ENCODE data around the gene RMND5B. TPM values are rescaled to one million over a fixed set of nuclear protein-coding genes. Genes with fewer than 3 reads are reported as not detected.

The RMND5B gene
- total RNA-seq, 1 donor from 2014 or later = 44.7 TPM

DNA sequence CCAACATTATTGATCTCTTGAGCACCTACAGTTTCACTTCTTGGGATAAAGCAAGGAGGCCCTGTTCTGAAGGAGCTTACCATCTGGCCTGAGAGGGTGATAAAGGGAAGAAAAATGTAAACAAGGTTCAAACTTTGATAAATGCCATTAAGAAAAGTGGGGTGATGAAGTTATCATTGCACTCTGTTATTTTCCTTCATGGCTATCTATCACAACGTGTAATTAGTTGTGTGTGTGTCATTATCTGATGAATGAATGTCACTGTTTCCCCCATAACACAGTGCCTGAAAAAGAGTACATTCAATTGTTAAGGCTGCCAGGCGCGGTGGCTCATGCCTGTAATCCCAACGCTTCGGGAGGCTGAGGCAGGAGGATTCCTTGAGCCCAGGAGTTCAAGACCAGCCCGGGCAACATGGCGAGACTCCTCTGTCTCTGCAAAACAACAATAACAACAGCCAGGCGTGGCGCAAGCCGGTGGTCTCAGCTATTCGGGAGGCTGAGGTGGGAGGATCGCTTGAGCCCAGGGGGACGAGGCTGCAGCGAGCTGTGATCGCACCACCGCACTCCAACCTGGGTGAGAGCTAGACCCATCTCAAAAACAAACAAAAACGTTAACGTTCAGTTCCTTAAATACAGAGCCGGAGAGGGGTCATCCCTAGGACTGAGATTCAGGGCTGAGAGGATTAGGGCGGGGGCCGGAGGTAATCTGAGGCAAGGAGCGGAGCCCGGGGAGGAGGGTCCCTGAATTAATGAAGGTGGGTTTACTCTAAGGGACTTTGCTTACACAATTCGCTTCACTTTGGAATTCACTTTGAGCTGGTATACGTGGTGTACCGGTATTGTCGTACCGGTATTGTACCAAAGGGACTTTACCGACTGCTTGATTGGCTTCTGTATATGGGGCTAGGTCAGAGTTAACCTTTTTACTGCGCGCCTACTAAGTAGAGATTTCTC, 22.0 kb downstream of the RMND5B start:
- DNase-seq = no peak
- Histone ChIP-seq H3K4me1 (peaks cover 10% of the 10 kb centered on the region), H3K27ac (peak overlapping the region; percentile 82), H3K4me3 (peak overlapping the region; percentile 99), H3K27me3 (no peaks in the 10 kb centered on the region), H3K36me3 (peaks cover 38% of the 10 kb centered on the region), H3K9me3 (no peaks in the 10 kb centered on the region)
- no peak for ATAC-seq
- TF ChIP-seq, protein P1, sequence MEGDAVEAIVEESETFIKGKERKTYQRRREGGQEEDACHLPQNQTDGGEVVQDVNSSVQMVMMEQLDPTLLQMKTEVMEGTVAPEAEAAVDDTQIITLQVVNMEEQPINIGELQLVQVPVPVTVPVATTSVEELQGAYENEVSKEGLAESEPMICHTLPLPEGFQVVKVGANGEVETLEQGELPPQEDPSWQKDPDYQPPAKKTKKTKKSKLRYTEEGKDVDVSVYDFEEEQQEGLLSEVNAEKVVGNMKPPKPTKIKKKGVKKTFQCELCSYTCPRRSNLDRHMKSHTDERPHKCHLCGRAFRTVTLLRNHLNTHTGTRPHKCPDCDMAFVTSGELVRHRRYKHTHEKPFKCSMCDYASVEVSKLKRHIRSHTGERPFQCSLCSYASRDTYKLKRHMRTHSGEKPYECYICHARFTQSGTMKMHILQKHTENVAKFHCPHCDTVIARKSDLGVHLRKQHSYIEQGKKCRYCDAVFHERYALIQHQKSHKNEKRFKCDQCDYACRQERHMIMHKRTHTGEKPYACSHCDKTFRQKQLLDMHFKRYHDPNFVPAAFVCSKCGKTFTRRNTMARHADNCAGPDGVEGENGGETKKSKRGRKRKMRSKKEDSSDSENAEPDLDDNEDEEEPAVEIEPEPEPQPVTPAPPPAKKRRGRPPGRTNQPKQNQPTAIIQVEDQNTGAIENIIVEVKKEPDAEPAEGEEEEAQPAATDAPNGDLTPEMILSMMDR (IDR thresholded peaks at IDR 0.05) = no peak
- intact Hi-C loops (cut with DNase I) = no loop called here

DNA sequence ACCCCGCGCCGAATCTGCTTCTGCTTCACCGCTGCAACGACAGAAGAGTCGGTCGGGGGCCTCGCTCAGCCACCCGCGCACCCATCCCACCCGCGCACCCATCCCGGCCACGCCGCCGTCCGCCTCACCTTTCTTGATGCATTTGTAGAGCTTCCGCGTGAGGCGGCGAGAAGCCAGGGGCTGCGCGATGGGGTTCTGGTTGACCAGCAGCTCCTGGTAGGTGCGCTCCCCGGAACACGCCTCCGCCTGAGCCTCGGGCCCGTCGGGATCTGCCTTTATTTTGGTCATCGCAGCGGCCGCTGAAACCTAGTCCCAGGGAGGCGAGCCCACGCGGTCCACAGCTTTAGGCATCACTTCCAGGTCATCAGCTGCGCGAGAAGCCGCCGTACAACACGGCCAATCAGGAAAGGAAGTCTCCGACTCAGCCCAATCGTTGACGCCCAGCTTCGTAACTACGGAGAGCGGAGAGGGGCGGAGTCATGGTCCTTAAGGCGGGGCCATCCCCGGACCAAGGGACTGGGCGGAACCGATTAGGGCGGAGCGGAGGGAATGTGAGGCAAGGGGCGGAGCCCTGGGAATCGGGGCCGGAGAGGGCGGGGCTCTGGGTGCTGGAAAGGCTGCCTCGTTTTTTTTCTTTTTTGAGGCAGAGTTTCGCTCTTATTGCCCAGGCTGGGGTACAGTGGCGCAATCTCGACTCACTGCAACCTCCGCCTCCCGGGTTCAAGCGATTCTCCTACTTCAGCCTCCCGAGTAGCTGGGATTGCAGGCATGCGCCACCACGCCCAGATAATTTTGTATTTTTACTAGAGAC, 22.9 kb downstream of the RMND5B start, which contains the start of gene NHP2:
NHP2 (minus strand) TSS at position 356 of the 811 bp plus-strand sequence; CDS start at position 288, 68 bp downstream.
- H3K4me3 ChIP-seq = peak within 1 kb of the TSS; percentile 99
- TF ChIP-seq, protein P1 (IDR thresholded peaks at IDR 0.05) = no peak
- H3K27me3 ChIP-seq = no peaks in the 10 kb centered on the region
- peak; percentile 100 for ATAC-seq
- no peaks in the 10 kb centered on the region for H3K9me3 ChIP-seq
- peak; percentile 99 for DNase-seq
- peak within 1 kb of the TSS; percentile 82 for H3K27ac ChIP-seq
- intact Hi-C loops (cut with DNase I) = no loop called here
- peaks cover 10% of the 10 kb centered on the region for H3K4me1 ChIP-seq
- H3K36me3 ChIP-seq = peaks cover 28% of the 10 kb centered on the region

DNA sequence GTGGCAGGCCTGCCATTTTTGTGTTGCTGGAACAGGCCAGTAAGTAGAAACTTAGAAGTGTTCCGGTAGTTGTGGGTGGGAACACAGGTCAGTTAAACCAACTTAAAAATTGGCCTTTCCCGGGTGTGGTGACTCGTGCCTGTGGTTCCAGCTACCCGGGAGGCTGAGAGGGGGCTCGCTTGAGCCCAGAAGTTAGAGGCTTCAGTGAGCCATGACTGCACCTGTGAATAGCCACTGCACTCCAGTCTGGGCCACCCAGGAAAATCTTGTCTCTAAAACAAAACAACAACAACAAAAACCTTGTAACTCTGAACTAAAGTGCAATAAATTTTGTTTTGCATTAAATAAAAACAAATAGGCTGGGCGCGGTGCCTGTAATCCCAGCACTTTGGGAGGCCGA, 24.3 kb downstream of the RMND5B start:
- Histone ChIP-seq H3K36me3 (peaks cover 15% of the 10 kb centered on the region), H3K4me3 (no peak overlapping the region), H3K27ac (no peak overlapping the region), H3K9me3 (no peaks in the 10 kb centered on the region), H3K27me3 (no peaks in the 10 kb centered on the region), H3K4me1 (peaks cover 10% of the 10 kb centered on the region)
- ATAC-seq = no peak
- no peak for DNase-seq
- intact Hi-C loops (cut with DNase I) = no loop called here
- TF ChIP-seq, protein P1 (IDR thresholded peaks at IDR 0.05) = no peak

DNA sequence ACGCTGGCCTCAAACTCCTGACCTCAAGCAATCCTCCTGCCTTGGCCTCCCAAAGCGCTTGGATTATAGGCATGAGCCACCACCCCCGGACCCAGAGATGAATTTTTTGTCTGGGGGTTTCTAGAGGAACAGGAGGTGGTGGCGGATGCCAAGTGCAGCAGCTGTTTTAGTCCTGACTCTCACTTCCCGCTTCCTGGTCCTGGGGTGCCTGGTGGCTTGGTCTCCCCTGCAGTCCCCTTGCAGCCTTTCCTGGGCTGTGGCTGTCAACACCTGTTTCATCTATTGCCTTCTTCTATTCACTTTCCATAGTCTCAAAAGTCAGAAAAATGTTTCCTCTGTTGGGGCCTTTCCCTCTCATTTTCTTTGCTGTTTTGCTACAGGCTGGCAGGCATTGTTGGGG, 29.4 kb downstream of the RMND5B start:
- ATAC-seq = no peak
- intact Hi-C loops (cut with DNase I) = loop anchor here (5.0 kb wide), 1 partner anchor 83 kb away; no protein-coding TSS in a partner anchor
- TF ChIP-seq, protein P1 (IDR thresholded peaks at IDR 0.05) = no peak
- Histone ChIP-seq H3K4me3 (no peak overlapping the region), H3K27ac (no peak overlapping the region), H3K27me3 (peaks cover 8% of the 10 kb centered on the region), H3K4me1 (peaks cover 5% of the 10 kb centered on the region), H3K36me3 (no peaks in the 10 kb centered on the region), H3K9me3 (no peaks in the 10 kb centered on the region)
- DNase-seq = no peak

DNA sequence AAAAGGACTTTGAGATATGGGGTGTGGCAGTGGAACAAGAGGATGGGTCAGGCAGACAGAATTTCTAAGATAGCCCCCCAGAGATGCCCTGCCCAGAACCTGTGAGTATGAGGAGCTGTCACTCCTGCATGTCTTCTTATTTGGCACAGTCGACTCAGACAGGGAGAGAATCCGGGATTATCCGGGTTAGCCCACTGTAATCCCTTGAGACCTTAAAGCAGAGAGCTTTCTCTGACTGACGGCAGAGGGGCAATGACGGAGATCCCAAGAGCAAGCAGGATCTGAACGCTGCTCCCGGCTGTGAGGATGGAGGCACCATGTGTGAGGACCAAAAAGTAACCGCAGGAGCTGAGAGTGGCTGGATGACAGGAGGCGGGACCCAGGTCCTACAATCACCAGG, 31.7 kb downstream of the RMND5B start:
- Histone ChIP-seq H3K9me3 (no peaks in the 10 kb centered on the region), H3K27me3 (peaks cover 20% of the 10 kb centered on the region), H3K4me3 (no peak overlapping the region), H3K4me1 (peaks cover 5% of the 10 kb centered on the region), H3K36me3 (no peaks in the 10 kb centered on the region), H3K27ac (no peak overlapping the region)
- intact Hi-C loops (cut with DNase I) = loop anchor here (5.0 kb wide), 1 partner anchor 85 kb away; no protein-coding TSS in a partner anchor
- TF ChIP-seq, protein P1 (IDR thresholded peaks at IDR 0.05) = no peak
- DNase-seq (no peak), ATAC-seq (no peak)

All from upper lobe of right lung (tissue), 1 donor.